Pons (tissue), 1 donor: ENCODE measurements around the gene SULT6B1.
"Not testable (repeated sequence)": the region's sequence is repeated elsewhere in the genome, so short reads cannot be mapped to it uniquely, and the experiment has no call there.

Experiments used
- DNase-seq: peaks from one replicate; pipeline ENCODE4 v3.0.0-alpha.2; 2016; ENCODE audit warnings: low spot score

SULT6B1 gene

GRCh38 chr2:37195862-37196319 lies 7.4 kb upstream of the SULT6B1 start:
- not testable (repeated sequence) for DNase-seq

GRCh38 chr2:37192551-37192950 lies 4.1 kb upstream of the SULT6B1 start:
- DNase-seq = no peak

GRCh38 chr2:37191747-37192146 lies 3.3 kb upstream of the SULT6B1 start:
- no peak for DNase-seq

- DNase-seq = no peak
Observed at GRCh38 chr2:37191253-37191652, 2.8 kb upstream of the SULT6B1 start.

GRCh38 chr2:37190290-37190689 lies 1.8 kb upstream of the SULT6B1 start:
- DNase-seq = no peak

GRCh38 chr2:37189452-37190153 lies 1.1 kb upstream of the SULT6B1 start:
- DNase-seq = peak; percentile 35

GRCh38 chr2:37181726-37182684 lies 6.5 kb downstream of the SULT6B1 start:
- DNase-seq = no peak

- no peak for DNase-seq
Observed at GRCh38 chr2:37180640-37181039, 7.8 kb downstream of the SULT6B1 start.

- peak; percentile 47 for DNase-seq
Observed at GRCh38 chr2:37180006-37180639, 8.3 kb downstream of the SULT6B1 start.

- no peak for DNase-seq
Observed at GRCh38 chr2:37173741-37174140, 14.7 kb downstream of the SULT6B1 start.

GRCh38 chr2:37171624-37171950 lies 16.9 kb downstream of the SULT6B1 start:
- DNase-seq = no peak

GRCh38 chr2:37168217-37168981 lies 20.1 kb downstream of the SULT6B1 start:
- peak; percentile 31 for DNase-seq

GRCh38 chr2:37167636-37168180 lies 20.8 kb downstream of the SULT6B1 start:
- no peak for DNase-seq

- no peak for DNase-seq
Observed at GRCh38 chr2:37164757-37165156, 23.7 kb downstream of the SULT6B1 start.

GRCh38 chr2:37156857-37157714 lies 31.4 kb downstream of the SULT6B1 start, which contains the start of gene EIF2AK2:
EIF2AK2 (minus strand) TSS chr2:37156980; CDS start chr2:37147806, 9,174 bp downstream.
- DNase-seq = peak; percentile 47

- peak; percentile 29 for DNase-seq
Observed at GRCh38 chr2:37156071-37156856, 32.2 kb downstream of the SULT6B1 start.

GRCh38 chr2:37154785-37155184 lies 33.7 kb downstream of the SULT6B1 start:
- no peak for DNase-seq

- no peak for DNase-seq
Observed at GRCh38 chr2:37153224-37153623, 35.2 kb downstream of the SULT6B1 start.

GRCh38 chr2:37149626-37150322 lies 38.7 kb downstream of the SULT6B1 start:
- DNase-seq = no peak
